ENCODE data around the gene RIMBP3C. TPM values are rescaled to one million over a fixed set of nuclear protein-coding genes. Genes with fewer than 3 reads are reported as not detected.
"Not testable (repeated sequence)": the region's sequence is repeated elsewhere in the genome, so short reads cannot be mapped to it uniquely, and the experiment has no call there.

Gene RIMBP3C
- total RNA-seq (2021) (0.21 to 0.44 TPM in 2 of 3 replicates, not detected in the other), Bru-seq, nascent RNA (not detected)
- long read RNA-seq, experiment 1: 0 reads
- long read RNA-seq, experiment 2: 0 reads
- long read RNA-seq, experiment 3: 0 reads

DNA sequence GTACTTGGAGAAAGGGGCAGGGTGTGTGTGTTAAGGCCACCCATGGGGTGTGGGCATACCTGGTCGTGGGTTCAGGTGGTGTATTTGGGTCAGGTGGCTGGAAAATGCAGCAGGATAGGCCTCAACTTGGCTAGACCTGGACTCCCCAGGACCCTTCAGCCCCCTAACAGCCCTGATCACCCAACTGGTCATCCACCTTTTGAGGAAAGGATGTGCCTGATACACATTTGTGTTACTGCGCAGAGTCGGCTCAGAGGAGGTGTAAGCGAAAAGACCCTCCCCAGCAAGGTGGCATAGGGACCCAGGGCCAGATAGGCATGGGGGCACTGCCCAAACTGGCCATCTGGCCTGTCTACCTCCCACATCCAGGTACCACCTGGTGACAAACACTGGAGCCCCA is at the start of gene RIMBP3C:
RIMBP3C (minus strand) TSS at position 101 of the 400 bp plus-strand sequence. CDS start 485 bp downstream, outside the sequence.
- H3K27me3 Mint-ChIP-seq (ENCODE audit: low read depth); ATAC-seq; H3K4me1 Mint-ChIP-seq; H3K27ac Mint-ChIP-seq; POLR2A ChIA-PET; H3K36me3 Mint-ChIP-seq; H3K4me3 Mint-ChIP-seq; DNase-seq (ENCODE audit: low spot score); CTCF ChIA-PET; H3K9me3 Mint-ChIP-seq: not testable (repeated sequence)

DNA sequence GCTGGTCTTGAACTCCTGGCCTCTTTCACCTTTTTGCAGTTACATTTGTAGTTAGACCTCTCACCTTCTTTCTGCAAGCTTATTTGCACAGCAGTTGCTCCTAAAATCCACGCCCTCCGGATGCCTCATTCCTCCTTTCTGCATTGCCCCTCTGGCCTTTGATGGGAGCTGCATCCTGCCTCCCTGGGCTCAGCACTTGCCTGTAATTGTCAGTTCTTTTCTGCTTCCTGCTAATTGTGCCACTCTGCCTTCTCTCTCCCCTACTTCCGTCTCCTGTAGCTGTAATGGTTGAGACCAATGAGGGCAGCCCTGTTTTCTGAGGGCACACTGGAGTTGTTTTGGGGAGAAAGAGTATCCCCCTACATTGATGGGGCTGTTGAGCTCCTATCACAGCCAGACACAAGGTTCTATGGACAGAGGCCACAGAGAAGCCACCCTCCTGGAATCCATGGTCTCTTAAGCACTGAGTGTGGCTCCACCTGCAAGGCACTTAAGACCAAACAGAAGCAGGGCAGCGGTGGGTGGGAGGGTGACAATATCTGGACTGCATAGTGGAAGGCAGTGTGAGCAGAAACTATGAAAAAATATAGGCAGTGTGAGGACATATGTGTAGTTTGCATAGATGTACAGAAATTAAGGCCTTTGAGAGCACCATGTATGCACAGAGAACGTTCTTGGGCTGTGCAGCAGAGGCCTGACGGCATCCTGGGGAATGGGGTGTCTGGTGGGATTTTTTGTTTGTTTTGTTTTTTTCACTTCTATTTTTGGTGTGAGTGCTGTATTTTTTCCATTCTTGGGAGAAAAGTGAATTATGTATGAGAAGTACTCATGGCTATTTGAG is 48.0 kb upstream of the RIMBP3C start:
- TF ChIP-seq ZBTB21 (CRISPR knock-in tag; IDR thresholded peaks at IDR 0.05; ENCODE audit: borderline replicate concordance) (no peak), GABPB1 (CRISPR knock-in tag; IDR thresholded peaks at IDR 0.05) (no peak), CREM (CRISPR knock-in tag; IDR thresholded peaks at IDR 0.05) (no peak), PRRX2 (CRISPR knock-in tag; IDR thresholded peaks at IDR 0.05) (no peak), CBFB (CRISPR knock-in tag; IDR thresholded peaks at IDR 0.05; ENCODE audit: low read depth) (no peak), CREB1 (CRISPR knock-in tag; IDR thresholded peaks at IDR 0.05) (no peak), OVOL2 (CRISPR knock-in tag; IDR thresholded peaks at IDR 0.05; ENCODE audit: borderline replicate concordance) (no peak)
- TF ChIP-seq, protein P1, sequence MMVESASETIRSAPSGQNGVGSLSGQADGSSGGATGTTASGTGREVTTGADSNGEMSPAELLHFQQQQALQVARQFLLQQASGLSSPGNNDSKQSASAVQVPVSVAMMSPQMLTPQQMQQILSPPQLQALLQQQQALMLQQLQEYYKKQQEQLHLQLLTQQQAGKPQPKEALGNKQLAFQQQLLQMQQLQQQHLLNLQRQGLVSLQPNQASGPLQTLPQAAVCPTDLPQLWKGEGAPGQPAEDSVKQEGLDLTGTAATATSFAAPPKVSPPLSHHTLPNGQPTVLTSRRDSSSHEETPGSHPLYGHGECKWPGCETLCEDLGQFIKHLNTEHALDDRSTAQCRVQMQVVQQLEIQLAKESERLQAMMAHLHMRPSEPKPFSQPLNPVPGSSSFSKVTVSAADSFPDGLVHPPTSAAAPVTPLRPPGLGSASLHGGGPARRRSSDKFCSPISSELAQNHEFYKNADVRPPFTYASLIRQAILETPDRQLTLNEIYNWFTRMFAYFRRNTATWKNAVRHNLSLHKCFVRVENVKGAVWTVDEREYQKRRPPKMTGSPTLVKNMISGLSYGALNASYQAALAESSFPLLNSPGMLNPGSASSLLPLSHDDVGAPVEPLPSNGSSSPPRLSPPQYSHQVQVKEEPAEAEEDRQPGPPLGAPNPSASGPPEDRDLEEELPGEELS (CRISPR knock-in tag; IDR thresholded peaks at IDR 0.05): no peak
- Mint-ChIP-seq H3K9me3 (no peaks in the 10 kb centered on the region), H3K27ac (peak overlapping the region; percentile 80), H3K36me3 (peaks cover 21% of the 10 kb centered on the region), H3K4me1 (peaks cover 18% of the 10 kb centered on the region), H3K27me3 (ENCODE audit: low read depth) (no peaks in the 10 kb centered on the region), H3K4me3 (no peak overlapping the region)
- CTCF ChIA-PET: interaction anchor here (0.5 to 1.5 kb wide), 6 partner anchors 18 to 275 kb away, joined by 3 to 6 read pairs (median 4); no protein-coding TSS in a partner anchor
- no peak for DNase-seq (ENCODE audit: low spot score)
- POLR2A ChIA-PET: no interaction called here
- ATAC-seq: peak; percentile 32; the same call in 1 of the 2 replicates

- H3K36me3 Mint-ChIP-seq: peaks cover 30% of the 10 kb centered on the region
- no peak overlapping the region for H3K27ac Mint-ChIP-seq
- no peak overlapping the region for H3K4me3 Mint-ChIP-seq
- DNase-seq (ENCODE audit: low spot score): no peak
- peaks cover 18% of the 10 kb centered on the region for H3K4me1 Mint-ChIP-seq
- no peaks in the 10 kb centered on the region for H3K27me3 Mint-ChIP-seq (ENCODE audit: low read depth)
- ChIA-PET POLR2A (no interaction called here), CTCF (interaction anchor here (1.2 to 1.8 kb wide), 4 partner anchors 31 to 49 kb away, joined by 3 to 6 read pairs (median 4); partner anchors contain the start of gene SDF2L1)
- TF ChIP-seq TEAD4 (CRISPR knock-in tag; IDR thresholded peaks at IDR 0.05) (no peak), SMAD4 (CRISPR knock-in tag; IDR thresholded peaks at IDR 0.05) (no peak), ZNF423 (CRISPR knock-in tag; IDR thresholded peaks at IDR 0.05) (no peak), FOXJ3 (CRISPR knock-in tag; IDR thresholded peaks at IDR 0.05; ENCODE audit: borderline replicate concordance) (no peak), PRDM15 (CRISPR knock-in tag; IDR thresholded peaks at IDR 0.05) (no peak), USF2 (CRISPR knock-in tag; IDR thresholded peaks at IDR 0.05) (no peak), ETV6 (CRISPR knock-in tag; IDR thresholded peaks at IDR 0.05) (no peak), ZNF416 (CRISPR knock-in tag; IDR thresholded peaks at IDR 0.05) (no peak)
- TF ChIP-seq, protein P2, sequence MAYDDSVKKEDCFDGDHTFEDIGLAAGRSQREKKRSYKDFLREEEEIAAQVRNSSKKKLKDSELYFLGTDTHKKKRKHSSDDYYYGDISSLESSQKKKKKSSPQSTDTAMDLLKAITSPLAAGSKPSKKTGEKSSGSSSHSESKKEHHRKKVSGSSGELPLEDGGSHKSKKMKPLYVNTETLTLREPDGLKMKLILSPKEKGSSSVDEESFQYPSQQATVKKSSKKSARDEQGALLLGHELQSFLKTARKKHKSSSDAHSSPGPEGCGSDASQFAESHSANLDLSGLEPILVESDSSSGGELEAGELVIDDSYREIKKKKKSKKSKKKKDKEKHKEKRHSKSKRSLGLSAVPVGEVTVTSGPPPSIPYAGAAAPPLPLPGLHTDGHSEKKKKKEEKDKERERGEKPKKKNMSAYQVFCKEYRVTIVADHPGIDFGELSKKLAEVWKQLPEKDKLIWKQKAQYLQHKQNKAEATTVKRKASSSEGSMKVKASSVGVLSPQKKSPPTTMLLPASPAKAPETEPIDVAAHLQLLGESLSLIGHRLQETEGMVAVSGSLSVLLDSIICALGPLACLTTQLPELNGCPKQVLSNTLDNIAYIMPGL (CRISPR knock-in tag; IDR thresholded peaks at IDR 0.05): no peak
- no peaks in the 10 kb centered on the region for H3K9me3 Mint-ChIP-seq
- ATAC-seq: no peak
These were observed 47.0 kb upstream of the RIMBP3C start for GRCh38 chr22:21598302-21598701.
